Activated T-cell treated with anti-CD3 and anti-CD28 coated beads for 4 hours (primary cell): ENCODE data around the gene ZNF385C.

Experiments used
- DNase-seq: peaks from one replicate; pipeline ENCODE4 v3.0.0-alpha.2; 2020

The ZNF385C gene

DNA sequence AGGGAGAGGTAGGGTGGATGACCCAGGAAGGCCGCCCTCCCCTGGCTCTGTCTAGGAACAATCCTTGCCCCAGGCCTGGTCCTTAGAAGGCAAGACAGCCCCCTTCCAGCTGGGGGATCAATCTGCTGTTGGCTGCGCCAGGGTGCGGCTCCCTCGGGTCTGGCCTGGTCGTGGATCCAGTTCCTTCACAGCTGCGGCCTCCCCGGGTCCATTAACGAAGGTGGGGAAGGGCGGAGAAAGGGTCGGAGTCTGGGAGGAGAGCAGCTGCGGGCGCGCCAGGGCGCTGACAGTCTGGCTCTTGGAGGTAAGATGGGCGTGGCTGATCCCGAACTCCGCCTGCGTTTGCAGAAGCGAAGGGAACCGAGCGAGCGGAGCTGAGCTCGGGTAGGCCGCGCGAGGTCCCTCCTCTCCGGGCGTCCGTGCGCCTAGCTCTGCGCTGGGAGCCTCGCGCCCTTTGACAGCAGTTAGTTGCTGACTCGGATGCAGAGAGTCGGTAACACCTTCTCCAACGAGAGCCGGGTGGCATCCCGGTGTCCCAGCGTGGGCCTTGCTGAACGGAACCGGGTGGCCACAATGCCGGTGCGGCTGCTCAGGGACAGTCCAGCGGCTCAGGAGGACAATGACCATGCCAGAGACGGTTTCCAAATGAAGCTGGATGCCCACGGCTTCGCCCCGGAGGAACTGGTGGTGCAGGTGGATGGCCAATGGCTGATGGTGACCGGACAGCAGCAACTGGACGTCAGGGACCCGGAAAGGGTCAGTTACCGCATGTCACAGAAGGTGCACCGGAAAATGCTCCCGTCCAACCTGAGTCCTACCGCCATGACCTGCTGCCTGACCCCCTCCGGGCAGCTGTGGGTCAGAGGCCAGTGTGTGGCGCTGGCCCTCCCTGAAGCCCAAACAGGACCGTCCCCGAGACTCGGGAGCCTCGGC lies 24.4 kb upstream of the ZNF385C start, which contains the start of gene HSPB9:
TSS of gene HSPB9 (plus strand) at position 434 of the 933 bp plus-strand sequence. CDS start at position 481, 47 bp downstream.
- no peak for DNase-seq

DNA sequence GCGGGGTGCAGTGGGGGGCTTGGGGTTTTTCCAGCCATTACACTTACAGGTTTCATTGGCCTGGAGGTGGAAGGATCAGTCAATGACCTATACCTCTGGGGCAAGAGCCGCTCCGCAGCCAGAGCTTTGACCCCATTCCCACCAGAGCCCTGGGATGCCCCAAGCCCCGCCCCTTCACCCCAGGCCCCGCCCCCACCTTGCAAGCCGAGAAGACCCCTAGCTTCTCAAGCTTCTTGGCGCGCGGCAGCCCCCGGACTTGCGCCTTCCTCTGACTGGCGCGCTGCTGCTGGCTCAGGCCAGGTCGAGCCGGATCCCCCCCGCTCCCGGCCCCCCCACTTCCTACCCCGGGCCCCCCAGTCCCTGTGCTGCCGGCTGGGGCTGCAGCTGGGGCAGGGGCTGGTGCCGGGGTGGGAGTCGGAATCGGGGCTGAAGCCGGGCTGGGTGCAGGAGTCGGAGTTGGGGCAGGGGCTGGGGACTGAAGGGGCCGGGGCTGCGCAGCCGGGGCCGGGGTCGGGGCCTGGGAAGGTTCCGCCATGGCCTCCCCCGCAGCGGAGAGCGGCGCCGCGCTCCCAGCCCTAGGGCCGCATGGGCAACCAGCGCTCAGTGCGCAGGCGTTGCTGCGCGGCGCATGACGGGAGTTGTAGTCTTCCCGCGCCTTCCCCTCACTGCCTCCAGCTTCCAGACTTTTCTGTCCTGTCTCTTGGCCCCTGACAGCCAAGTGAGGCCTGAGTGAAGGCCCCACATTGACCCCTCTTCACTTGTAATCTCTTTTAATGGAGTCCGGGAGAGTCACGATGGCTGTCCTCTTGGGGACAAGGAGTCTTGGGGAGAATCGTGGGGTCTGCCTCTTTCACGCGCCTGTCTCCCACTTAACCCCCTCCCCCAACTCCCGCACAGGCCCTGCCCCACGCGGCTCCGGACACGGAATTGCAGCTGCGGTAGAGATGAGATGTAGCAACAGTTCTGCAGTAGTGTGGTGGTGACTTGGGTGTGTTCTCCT lies 22.8 kb upstream of the ZNF385C start, which contains the start of gene KAT2A:
TSS of gene KAT2A (minus strand) at position 598 of the 1,000 bp plus-strand sequence. CDS start at position 535, 63 bp downstream.
- DNase-seq = peak; percentile 72

DNA sequence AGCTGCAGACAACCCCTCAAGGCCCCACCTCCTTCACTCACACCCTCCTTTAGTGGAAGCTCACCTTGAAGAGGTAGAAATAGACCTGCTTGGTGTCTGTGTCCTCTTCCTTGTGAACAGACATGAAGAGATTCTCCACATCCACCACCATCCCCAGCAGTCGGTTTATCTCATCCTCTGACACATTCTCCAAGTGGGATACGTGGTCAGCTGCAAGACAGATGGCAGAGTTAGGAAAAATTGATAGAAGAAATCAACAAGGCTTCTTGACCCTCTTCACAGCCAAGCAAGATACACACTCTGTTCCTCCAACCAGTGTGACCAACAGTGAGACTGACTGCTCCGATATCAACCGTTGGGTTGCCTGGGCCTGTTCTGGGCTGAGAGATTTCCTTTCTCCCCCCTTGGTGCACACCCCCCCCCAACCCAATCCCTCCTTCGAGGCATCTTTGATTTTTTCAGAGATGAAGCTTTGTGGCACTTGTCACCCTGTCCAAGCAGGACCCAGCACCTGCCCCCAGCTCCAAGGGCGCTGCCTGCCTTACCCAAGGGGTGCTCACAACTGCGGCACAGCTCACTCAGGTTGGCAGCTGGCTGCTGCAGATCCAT lies 22.0 kb upstream of the ZNF385C start:
- no peak for DNase-seq

DNA sequence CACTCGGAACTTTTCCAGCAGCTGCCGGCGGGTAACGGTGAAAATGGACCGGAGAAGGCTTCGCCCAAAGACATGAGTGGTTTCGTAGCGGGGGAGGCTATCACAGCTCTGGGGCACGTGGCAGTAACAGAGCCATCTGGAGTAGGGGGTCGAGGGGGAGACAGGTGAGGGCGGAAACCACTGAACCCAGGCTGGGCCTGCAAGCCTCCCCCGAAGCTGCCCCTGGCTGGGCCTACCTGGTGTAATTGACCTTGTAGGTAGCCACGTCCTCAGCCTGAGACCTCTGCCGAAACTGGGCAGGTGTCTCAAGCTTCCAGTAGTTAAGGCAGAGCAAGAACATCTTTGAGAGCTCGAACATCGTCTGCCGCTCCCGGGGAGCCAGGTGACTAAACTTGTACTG lies 21.0 kb upstream of the ZNF385C start:
- DNase-seq = no peak

DNA sequence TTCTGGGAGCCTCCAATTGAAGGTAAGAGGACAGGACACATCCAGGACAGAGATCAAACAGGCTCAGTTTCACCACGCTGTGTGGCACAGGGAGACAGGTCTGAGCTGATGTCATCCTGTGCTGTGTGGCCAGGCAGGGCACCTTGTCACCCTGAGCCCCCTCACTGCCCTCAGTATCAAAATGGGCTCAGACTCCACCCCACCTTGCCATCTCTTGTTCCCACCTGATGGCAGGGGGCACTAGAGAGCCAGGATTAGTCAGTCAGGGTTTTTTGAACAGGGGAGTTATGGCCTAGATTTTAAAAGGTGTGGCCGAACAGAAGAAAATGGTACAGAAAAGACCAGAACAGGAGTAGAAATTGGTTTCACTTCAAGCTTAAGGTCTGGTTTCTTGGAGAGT lies 20.3 kb upstream of the ZNF385C start:
- peak; percentile 33 for DNase-seq

DNA sequence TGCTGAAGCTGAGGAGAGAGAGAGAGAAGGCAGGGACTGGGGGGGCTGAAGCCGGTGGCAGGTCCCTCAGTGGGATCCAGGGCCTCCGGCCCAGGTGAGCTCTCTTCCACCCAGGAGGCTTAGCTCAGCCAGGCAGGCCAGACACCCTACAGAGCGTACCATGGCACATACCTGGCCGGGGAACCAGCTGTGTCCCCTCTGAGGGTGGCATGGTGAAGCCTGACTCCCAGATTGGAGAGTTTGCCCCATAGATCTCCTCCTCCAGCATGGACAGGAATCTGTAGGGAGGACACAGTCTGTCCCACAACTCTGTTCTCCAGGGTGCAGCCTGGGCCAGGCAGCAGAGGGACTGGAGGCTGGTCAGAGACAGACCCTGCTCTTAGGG lies 19.8 kb upstream of the ZNF385C start:
- DNase-seq = no peak

DNA sequence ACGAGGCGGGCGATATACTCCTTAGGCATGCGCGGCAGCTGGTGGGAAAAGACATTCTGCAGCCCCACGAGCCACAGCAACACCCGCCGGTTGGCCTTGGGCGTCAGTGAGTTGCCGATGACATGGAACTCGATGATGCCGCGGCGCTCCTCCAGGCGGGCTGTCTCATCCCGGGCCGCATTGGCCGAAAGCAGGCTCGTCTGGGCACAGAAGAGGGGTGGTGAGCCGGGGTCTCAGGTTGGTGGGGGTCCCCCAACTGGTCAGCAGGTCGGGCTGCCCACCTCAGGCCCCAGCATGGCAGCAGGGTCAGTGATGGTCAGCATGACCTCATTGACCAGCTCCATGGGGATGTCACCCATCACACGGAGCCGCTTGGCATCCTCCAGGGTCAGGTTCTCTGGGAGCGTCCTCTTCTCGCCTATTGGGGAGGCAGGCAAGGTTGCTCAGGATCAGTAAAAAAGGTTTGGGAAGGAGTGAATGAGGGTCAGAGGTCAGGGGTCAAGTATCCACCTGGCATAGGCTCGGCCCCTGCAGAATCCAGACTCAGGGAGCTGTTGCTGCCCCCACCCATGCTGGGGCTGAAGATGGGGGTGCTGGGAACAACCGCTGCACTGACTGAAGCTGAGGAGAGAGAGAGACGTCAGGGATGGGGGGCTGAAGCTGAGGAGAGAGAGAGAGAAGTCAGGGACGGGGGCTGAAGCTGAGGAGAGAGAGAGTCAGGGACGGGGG lies 19.3 kb upstream of the ZNF385C start:
- DNase-seq = no peak

DNA sequence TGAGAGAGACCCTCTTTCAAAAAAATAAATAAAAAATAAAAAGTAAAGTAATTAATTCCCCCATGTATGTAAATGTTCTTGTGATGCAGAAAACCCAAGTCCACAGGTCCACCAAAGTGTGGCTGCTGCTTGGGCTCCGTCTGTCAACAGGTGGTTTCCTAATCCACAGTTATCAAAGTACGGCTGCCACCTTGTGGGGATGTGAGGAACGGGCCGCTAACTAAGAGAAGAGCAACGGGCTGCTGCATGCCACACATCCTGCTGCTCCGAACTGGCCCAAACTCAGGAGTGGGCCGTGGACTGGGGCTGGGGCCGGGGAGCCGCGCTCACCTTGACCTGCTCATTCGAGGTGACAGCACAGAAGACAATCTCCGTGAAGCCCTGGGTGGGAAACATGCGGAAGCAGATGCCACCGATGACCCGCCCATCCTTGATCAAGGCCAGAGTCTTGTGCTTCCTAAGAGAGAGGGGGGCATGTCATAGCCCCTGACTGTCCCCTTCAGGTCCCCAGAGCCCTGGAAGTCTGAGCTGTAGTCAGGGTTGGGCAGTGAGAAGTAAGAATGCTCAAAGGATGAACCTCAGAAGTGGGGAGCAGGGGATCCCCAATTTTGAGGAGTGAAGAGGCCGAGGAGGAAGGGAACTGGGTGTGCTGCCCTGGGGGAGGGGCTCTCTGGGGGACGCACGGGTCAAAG lies 18.6 kb upstream of the ZNF385C start:
- DNase-seq = peak; percentile 82

DNA sequence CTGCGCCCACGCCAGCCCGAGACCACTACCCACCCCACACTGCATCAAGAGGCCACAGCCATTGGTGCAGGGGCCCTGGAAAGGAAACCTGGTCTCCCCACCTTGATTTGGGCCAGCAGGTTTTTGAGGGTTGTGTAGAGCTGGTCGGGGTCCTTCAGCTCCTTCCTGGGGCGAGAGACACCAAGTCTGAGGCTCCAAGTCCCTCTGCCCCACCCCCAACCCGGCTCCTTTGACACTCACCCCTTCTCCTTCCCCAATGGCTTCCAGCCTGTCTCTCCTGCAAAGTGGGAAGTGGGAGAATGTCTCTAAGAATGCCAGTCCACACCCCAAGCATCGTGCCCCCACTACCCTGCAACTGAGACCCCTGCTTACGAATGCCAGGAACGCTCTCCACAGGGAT lies 15.8 kb upstream of the ZNF385C start:
- DNase-seq = no peak

DNA sequence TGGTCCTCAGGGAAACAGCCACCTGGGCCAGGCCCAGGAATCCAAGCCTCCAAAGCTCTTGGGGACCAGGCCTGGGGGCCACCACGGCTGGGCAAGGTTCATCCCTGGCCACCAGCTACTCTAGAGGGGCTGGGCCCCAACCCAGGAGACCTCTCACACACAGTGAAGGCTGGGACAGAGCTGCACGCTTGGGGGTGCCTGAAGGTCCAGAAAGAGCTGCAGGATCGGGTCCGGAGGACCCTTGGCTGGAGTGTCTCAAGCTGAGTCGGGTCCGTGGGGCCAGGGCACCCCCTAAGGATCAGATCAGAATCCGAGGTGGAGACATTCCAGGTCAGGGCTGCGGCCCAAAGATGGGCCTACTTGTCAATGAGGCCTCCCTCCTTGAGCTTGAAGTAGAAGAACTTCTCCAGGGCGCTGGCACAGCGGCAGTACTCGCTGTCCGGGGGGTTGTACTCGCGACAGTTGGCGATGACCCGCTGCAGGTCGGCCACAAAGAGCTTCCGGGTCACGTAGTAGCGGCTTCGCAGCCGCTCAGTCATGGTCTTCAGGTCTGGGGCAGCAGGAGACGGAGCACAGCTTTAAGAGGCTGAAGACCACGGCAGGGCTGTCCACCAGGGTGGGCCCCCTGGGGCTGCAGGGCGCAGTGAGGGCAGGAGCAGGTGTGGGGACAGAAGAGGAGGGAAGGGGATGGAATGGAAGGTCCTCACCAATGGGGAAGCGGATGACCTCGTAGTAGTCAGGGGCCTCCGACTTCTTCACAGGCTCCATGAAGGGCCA lies 15.2 kb upstream of the ZNF385C start:
- no peak for DNase-seq

DNA sequence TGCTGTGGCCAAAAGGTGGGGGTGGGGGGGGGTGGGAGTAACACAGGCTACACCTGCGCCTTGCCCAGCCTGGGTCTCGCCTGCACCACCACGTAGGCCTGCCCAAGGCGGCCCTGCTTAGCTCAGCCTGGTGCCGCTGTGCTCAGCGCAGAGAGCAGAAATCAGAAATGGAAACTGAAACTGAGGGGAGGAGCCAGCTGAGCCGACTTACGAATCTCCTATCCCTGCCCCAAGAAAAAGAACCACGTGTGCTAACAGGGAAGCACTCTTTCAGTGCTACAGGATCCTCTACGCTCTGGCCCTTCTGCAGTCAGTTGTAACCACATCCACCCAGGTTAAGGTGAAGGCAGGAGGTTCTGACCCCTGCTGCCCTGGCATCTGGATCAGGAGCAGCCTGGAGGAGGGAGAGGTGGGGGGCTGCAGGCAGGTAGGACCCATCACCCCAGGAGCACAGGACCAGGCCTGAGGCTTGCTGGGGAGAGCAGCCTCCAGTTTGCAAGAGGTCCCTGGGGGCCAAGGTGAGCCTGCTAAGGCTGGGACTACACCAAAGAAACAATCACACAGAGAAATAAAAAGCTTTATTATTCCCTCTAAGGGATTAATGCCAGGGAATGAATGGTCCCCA lies 14.4 kb upstream of the ZNF385C start, which contains the start of gene DHX58:
TSS of gene DHX58 (minus strand) at position 163 of the 625 bp plus-strand sequence. CDS start 822 bp downstream, outside the sequence.
- DNase-seq = peak; percentile 57

DNA sequence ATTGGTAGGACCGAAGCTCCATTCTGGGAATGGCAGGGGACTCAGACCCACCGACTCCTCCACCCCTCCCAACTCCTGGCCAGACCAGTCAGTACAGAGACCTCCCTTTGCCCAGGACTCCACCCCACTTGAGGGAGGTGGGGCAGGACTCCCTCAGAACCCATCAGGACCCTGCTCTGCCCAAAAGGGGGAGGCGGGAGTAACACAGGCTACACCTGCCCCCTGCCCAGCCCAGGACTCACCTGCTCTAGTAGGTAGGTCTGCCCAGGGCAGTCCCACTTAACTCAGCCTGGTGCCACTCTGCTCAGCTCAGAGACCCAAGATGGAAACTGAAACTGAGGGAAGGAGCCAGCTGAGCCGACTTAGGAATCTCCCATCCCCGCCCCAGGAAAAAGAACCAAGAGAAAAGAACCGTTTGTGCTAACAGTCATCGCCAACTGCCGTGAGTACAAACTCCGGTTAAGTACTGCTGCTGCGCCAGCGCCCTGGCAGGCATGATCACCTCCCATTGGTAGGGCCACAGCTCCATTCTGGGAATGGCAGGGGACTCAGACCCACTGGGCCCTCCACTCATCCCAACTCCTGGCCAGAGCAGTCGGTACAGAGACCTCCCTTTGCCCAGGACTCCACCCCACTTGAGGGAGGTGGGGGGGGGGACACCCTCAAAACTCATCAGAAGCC lies 13.7 kb upstream of the ZNF385C start:
- no peak for DNase-seq

DNA sequence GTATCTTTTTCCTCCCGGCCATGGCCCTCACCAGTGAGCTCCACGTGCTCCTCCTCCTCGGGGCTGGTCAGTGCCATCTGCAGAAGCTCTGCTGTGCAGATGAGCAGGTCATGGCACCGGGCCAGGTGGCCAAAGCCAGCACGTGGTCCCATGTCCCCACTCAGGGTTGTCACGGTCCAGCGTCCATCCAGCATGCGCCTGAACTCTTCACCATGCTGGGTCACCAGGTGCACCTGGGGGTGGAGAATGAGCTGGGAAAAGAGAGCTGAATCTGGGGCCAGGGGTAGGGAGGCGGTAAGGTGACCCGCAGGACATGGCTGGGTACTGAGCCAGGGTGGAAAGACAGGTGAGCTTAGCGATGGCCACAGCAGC lies 13.0 kb upstream of the ZNF385C start:
- no peak for DNase-seq

DNA sequence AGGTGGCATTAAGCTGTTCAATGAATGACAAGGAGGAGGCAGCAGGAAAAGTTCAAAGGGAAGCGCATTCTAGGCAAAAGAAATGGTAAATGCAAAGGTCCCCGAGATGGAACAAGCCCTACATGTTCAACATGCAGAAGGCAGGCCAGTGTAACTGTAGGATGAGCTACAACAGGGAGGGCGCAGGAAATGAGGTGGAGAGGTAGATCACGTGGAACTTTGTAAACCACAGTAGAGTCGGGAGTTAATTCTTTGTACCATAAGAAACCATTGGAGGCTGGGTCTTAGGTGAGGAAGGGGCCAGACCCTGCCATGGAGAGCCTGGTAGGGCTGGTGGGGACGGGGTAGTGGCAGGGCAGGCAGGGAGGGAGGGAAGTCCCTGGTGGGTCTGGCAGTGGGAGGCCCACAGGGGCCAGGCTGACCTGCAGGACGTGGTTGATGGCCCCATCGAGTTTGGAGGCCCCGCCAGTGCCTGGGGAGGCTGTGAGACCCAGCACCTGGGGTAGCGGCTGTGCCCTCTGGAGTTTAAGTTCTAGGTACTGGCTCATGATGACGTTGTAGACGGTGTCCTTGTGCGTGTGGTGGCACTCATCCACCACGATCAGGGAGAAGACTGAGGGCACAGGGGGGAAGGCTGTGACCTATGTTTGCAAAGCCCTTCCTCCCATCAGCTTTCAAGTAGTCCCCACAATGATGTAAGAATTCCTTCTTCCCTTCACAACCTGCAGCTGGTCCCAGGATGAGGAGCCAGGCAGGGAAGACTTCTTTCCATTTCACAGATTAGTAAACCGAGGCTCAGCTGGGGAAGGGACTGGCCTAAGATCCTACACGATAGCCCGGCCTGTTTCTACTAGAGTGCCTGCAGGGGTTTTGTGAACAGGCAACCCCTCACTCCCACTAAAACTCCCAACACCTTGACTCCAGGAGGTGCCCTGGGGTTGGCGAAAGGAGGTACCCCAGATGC lies 12.3 kb upstream of the ZNF385C start:
- DNase-seq = no peak

DNA sequence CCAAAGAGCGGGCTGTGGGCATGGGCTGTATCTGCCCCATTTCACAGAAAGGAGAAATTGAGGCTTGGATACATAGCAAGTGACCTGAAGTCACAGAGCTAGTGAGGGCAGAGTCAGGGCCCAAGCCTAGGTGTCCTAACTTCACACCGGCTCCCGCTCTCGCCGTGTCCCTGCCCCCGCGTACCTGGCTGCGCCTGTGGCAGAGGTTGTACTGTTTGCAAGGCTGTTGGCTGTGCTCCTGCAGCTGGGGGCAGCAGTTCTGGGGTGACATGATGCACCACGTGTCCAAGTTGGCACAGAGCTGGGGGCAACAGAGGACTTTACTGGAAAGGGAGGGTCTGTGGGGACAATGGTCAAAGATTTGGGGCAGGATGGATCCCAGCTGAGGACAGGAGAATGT lies 10.8 kb upstream of the ZNF385C start:
- DNase-seq = no peak

DNA sequence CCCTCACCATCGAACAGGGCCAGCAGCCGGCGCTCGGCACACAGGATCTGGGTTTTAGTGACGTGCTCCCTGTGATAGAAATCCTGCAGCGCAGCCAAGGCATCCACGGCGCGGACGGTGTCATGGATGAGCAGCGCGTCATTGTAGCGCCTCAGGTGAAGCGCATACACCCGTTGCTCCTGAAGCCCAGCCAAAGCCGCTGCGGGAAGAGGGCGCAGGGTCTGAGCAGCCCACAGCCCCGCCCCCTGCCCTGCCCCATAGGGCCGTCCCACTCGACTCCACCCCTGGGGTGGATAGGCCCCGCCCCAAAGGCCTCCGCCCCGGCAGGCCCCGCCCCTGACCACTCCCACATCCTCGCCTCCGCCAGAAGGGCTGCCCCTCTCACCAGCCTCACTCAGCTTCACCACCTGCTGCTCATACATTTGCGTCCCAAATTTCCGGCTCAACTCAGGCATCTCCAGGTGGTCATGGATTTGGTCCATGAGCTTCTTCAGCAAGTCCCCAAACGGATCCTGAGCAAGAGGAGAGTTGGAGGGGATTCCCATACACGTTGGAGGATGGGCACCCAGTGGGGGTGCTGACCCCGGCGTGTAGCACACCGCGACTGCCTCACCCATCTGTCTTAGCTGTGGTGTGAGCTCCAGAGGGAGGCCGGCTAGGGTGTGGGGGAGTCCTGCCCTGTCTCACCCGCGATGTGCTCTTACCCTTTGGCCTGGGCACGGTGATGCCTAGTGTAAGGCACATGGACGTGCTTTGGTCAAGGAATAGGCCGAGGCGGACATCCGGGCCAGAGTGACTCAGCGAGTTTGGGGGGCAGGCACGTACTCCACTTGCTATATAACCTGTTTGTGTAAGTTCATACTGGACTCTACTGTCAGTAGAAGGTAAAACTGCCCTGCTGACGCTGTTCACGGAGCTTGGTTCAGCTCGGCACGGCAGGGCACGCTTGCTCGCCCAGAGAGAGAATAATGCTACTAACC lies 9.6 kb upstream of the ZNF385C start:
- DNase-seq = peak; percentile 86

DNA sequence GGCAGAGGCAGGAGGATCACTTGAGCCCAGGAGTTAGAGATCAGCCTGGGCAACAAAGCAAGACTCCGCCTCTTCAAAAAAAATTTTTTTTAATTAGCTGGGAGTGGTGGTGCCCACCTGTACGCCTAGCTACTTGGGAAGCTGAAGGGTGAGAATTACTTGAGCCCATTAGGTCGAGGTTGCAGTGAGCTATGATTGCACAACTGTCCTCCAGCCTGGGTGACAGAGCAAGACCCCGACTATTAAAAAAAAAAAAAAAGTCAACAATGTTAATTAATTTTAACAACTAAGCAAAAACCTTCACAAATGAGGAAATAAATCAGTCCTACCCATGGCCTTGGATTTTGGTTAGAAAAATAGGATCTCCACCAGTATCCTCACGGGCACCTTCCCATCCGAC lies 8.9 kb upstream of the ZNF385C start:
- no peak for DNase-seq
